ENCODE measurements around the gene PDE6C.

DNA sequence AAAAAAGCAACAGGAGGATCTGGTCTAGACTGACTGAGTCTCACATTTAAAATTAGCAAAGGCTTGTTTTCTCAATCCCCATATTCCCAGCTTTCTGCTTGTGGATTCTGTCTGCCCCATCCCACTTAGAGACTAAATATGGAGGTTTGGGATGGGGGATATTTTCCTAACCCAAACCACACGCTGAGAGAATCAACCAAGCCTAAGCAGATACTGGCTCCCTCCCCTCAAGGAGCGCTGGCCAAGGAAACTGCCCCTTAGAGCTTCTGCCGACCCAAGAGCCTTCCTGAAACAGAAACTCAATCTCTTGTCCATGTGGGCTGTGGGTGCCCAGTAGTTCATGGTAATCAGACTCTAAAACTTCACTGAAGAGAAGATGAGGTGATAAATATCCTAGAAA, 42.0 kb upstream of the PDE6C start:
- TF ChIP-seq POLR2AphosphoS5 (IDR thresholded peaks at IDR 0.05; ENCODE audit: low read depth, low read length) (no peak), POLR2A (IDR thresholded peaks at IDR 0.05; ENCODE audit: low read depth, low read length) (no peak)

Data from GM12892 (cell line).